MM.1S (cell line): ENCODE data around the gene SNX27.

Source experiments
- DNase-seq: peaks from one replicate; pipeline ENCODE4 v3.0.0-alpha.2; 2015
- H2AFZ ChIP-seq: fragments of 300-600 bp; sonication (generic); 2 replicates; pipeline ENCODE4 v1.6.0; 2016; ENCODE audit warnings: antibody characterized with exemption, low read length
- H3F3A ChIP-seq: fragments of 300-600 bp; sonication (generic); 2 replicates; pipeline ENCODE4 v1.6.1; 2016; ENCODE audit warnings: mild to moderate bottlenecking, antibody characterized with exemption, low read length, moderate library complexity, mixed read lengths; ENCODE audit not compliant: insufficient read depth
- H3K27ac ChIP-seq: fragments of 300-600 bp; sonication (generic); 2 replicates; pipeline ENCODE4 v1.5.1; 2016; ENCODE audit warnings: mild to moderate bottlenecking, low read length
- H3K27me3 ChIP-seq: fragments of 300-600 bp; sonication (generic); replicated peaks from 2 replicates; pipeline ENCODE4 v1.6.0; 2016; ENCODE audit warnings: low read length; ENCODE audit not compliant: insufficient read depth
- H3K36me3 ChIP-seq: fragments of 300-600 bp; sonication (generic); replicated peaks from 2 replicates; pipeline ENCODE4 v1.6.1; 2016; ENCODE audit warnings: mild to moderate bottlenecking, low read length, mixed read lengths; ENCODE audit not compliant: insufficient read depth
- H3K4me1 ChIP-seq: fragments of 300-600 bp; sonication (generic); 2 replicates; pipeline ENCODE4 v1.6.1; 2016; ENCODE audit warnings: low read length, mixed read lengths
- H3K4me2 ChIP-seq: fragments of 300-600 bp; sonication (generic); 2 replicates; pipeline ENCODE4 v1.6.0; 2016; ENCODE audit warnings: low read depth, low read length
- H3K4me3 ChIP-seq: fragments of 300-600 bp; sonication (generic); 2 replicates; pipeline ENCODE4 v1.5.1; 2016; ENCODE audit warnings: low read length, mixed read lengths
- H3K79me2 ChIP-seq: fragments of 300-600 bp; sonication (generic); 2 replicates; pipeline ENCODE4 v1.6.1; 2016; ENCODE audit warnings: mixed run types, low read length, mixed read lengths
- H3K9ac ChIP-seq: fragments of 300-600 bp; sonication (generic); 2 replicates; pipeline ENCODE4 v1.6.1; 2016; ENCODE audit warnings: low read length, mixed read lengths
- H3K9me2 ChIP-seq: fragments of 300-600 bp; sonication (generic); replicated peaks from 2 replicates; pipeline ENCODE4 v1.6.1; 2016; ENCODE audit warnings: mild to moderate bottlenecking, low read length, mixed read lengths; ENCODE audit not compliant: insufficient read depth
- H3K9me3 ChIP-seq: fragments of 300-600 bp; sonication (generic); replicated peaks from 2 replicates; pipeline ENCODE4 v1.6.1; 2016; ENCODE audit warnings: mild to moderate bottlenecking, low read length, mixed read lengths; ENCODE audit not compliant: insufficient read depth
- H4K20me1 ChIP-seq: fragments of 300-600 bp; sonication (generic); 2 replicates; pipeline ENCODE4 v1.6.1; 2016; ENCODE audit warnings: mild to moderate bottlenecking, low read length, moderate library complexity, mixed read lengths; ENCODE audit not compliant: insufficient read depth
- CTCF ChIP-seq: fragments of 300-600 bp; sonication (generic); IDR thresholded peaks from 2 replicates; pipeline ENCODE4 v1.5.1; 2016; ENCODE audit warnings: antibody characterized with exemption, low read length, mixed read lengths
- EZH2 ChIP-seq: fragments of 300-600 bp; sonication (generic); optimal IDR thresholded peaks from 2 replicates; pipeline ENCODE3; 2017; ENCODE audit warnings: low read depth, mild to moderate bottlenecking, antibody characterized with exemption, low read length, mixed read lengths
- EZH2phosphoT487 ChIP-seq: fragments of 300-600 bp; sonication (generic); IDR thresholded peaks from 2 replicates; pipeline ENCODE4 v1.6.1; 2018; ENCODE audit warnings: antibody characterized with exemption, low read length

Gene SNX27

GRCh38 chr1:151693057-151693651 is 81.3 kb downstream of the SNX27 start:
- no peaks in the 10 kb centered on the region for H3K36me3 ChIP-seq
- DNase-seq = no peak
- no peak overlapping the region for H3K4me3 ChIP-seq
- H3K27ac ChIP-seq = no peak overlapping the region
- no peaks in the 10 kb centered on the region for H3K9me3 ChIP-seq
- H2AFZ ChIP-seq = no peak overlapping the region
- no peaks in the 10 kb centered on the region for H3K27me3 ChIP-seq
- no peaks in the 10 kb centered on the region for H4K20me1 ChIP-seq
- H3K9ac ChIP-seq = no peak overlapping the region
- H3K9me2 ChIP-seq = no peaks in the 10 kb centered on the region
- TF ChIP-seq CTCF (peak; percentile 84), EZH2 (no peak)
- no peaks in the 10 kb centered on the region for H3K79me2 ChIP-seq
- no peaks in the 10 kb centered on the region for H3F3A ChIP-seq
- H3K4me2 ChIP-seq = no peak overlapping the region
- H3K4me1 ChIP-seq = no peaks in the 10 kb centered on the region

- H2AFZ ChIP-seq = no peak overlapping the region
- H3K36me3 ChIP-seq = no peaks in the 10 kb centered on the region
- H3K4me2 ChIP-seq = no peak overlapping the region
- no peak overlapping the region for H3K27ac ChIP-seq
- 0 out of 2 replicates have a peak, but pooled peaks cover 3% of the 10 kb centered on the region for H3K4me1 ChIP-seq
- TF ChIP-seq EZH2phosphoT487 (no peak), CTCF (no peak), EZH2 (no peak)
- no peak overlapping the region for H3K4me3 ChIP-seq
- H3K9me2 ChIP-seq = no peaks in the 10 kb centered on the region
- DNase-seq = no peak
- no peaks in the 10 kb centered on the region for H3F3A ChIP-seq
- H3K27me3 ChIP-seq = no peaks in the 10 kb centered on the region
- no peaks in the 10 kb centered on the region for H3K9me3 ChIP-seq
- H3K9ac ChIP-seq = no peak overlapping the region
- no peaks in the 10 kb centered on the region for H4K20me1 ChIP-seq
- H3K79me2 ChIP-seq = no peaks in the 10 kb centered on the region
Observed at GRCh38 chr1:151701515-151701914, 89.7 kb downstream of the SNX27 start.

- Histone ChIP-seq H3K9me3 (no peaks in the 10 kb centered on the region), H3K27me3 (0 out of 2 replicates have a peak, but pooled peaks cover 2% of the 10 kb centered on the region)
Observed at GRCh38 chr1:151702936-151703335, 91.1 kb downstream of the SNX27 start.

More at GRCh38 chr1:151702936-151703335, 91.1 kb downstream of the SNX27 start:
- Histone ChIP-seq H3K9me2 (no peaks in the 10 kb centered on the region), H3K27ac (no peak overlapping the region), H3K36me3 (no peaks in the 10 kb centered on the region), H4K20me1 (no peaks in the 10 kb centered on the region), H3K4me1 (0 out of 2 replicates have a peak, but pooled peaks cover 8% of the 10 kb centered on the region), H3F3A (no peaks in the 10 kb centered on the region), H2AFZ (no peak overlapping the region), H3K9ac (no peak overlapping the region), H3K79me2 (no peaks in the 10 kb centered on the region), H3K4me3 (no peak overlapping the region), H3K4me2 (no peak overlapping the region)
- no peak for DNase-seq
- no peak for TF ChIP-seq CTCF
- TF ChIP-seq EZH2phosphoT487 = no peak
- no peak for TF ChIP-seq EZH2
